Measurements from ENCODE around the gene HOXA7. TPM values are rescaled to one million over a fixed set of nuclear protein-coding genes. Genes with fewer than 3 reads are reported as not detected.

HOXA7 gene
- total RNA-seq, 2 experiments from 2014 or later, result not detected

- POLR2A ChIA-PET, result interaction anchor here (0.5 kb wide), 1 partner anchor 219 kb away, joined by 3 read pairs; no protein-coding TSS in a partner anchor
- intact Hi-C loops (cut with micrococcal nuclease), result loop anchor here (5.0 to 10.0 kb wide), 2 partner anchors 34 to 724 kb away; partner anchors contain the start of gene HOXA9
- CTCF ChIA-PET, result interaction anchor here (1.0 to 2.8 kb wide), 3 partner anchors 9 to 11 kb away, joined by 3 to 8 read pairs (median 8); no protein-coding TSS in a partner anchor
- no peak overlapping the region for H3K27ac Mint-ChIP-seq
- no peaks in the 10 kb centered on the region for H3K9me3 Mint-ChIP-seq
- DNase-seq (no peak), ATAC-seq (no peak)
- H3K36me3 Mint-ChIP-seq (ENCODE audit: low read depth), result no peaks in the 10 kb centered on the region
- H3K4me3 Mint-ChIP-seq, result peak overlapping the region; percentile 67
- H3K4me1 Mint-ChIP-seq (ENCODE audit: low read depth), result peaks cover 37% of the 10 kb centered on the region
- H3K27me3 Mint-ChIP-seq, result peaks cover 82% of the 10 kb centered on the region
- no peak for TF ChIP-seq CTCF (IDR thresholded peaks at IDR 0.05)
Observed at GRCh38 chr7:27200761-27201579, 44.5 kb upstream of the HOXA7 start.

GRCh38 chr7:27199849-27200760 lies 43.6 kb upstream of the HOXA7 start, which contains the start of gene HOXA13:
TSS of gene HOXA13 (minus strand) at chr7:27200091. CDS start at chr7:27200077, 14 bp downstream.
- DNase-seq, result peak; percentile 34
- POLR2A ChIA-PET, result interaction anchor here (1.4 kb wide), 1 partner anchor 15 kb away, joined by 5 read pairs; the partner anchor contains the start of gene HOXA11
- CTCF ChIA-PET, result interaction anchor here (1.0 to 2.8 kb wide), 3 partner anchors 10 to 12 kb away, joined by 3 to 8 read pairs (median 4); no protein-coding TSS in a partner anchor

GRCh38 chr7:27198871-27199801 lies 42.7 kb upstream of the HOXA7 start:
- peaks cover 28% of the 10 kb centered on the region for H3K4me1 Mint-ChIP-seq (ENCODE audit: low read depth)
- peak; percentile 11 for ATAC-seq
- H3K9me3 Mint-ChIP-seq, result no peaks in the 10 kb centered on the region
- intact Hi-C loops (cut with micrococcal nuclease), result loop anchor here (5.0 kb wide), 3 partner anchors 42 to 583 kb away; partner anchors contain the start of gene HOXA7
- TF ChIP-seq CTCF (IDR thresholded peaks at IDR 0.05), result no peak
- H3K27ac Mint-ChIP-seq, result no peak overlapping the region
- H3K27me3 Mint-ChIP-seq, result peaks cover 80% of the 10 kb centered on the region
- no peak for DNase-seq
- peak overlapping the region; percentile 53 for H3K4me3 Mint-ChIP-seq
- H3K36me3 Mint-ChIP-seq (ENCODE audit: low read depth), result no peaks in the 10 kb centered on the region
- ChIA-PET POLR2A (interaction anchor here (1.4 kb wide), 1 partner anchor 14 kb away, joined by 5 read pairs; the partner anchor contains the start of gene HOXA11), CTCF (interaction anchor here (0.9 to 2.8 kb wide), 13 partner anchors 9 to 895 kb away, joined by 3 to 8 read pairs (median 4); partner anchors contain the start of gene EVX1)

More at GRCh38 chr7:27199849-27200760, 43.6 kb upstream of the HOXA7 start, which contains the start of gene HOXA13:
- Mint-ChIP-seq H3K27ac (no peak within 1 kb of the TSS), H3K4me3 (peak within 1 kb of the TSS; percentile 67), H3K9me3 (no peaks in the 10 kb centered on the region), H3K27me3 (peaks cover 80% of the 10 kb centered on the region), H3K4me1 (ENCODE audit: low read depth) (peaks cover 31% of the 10 kb centered on the region), H3K36me3 (ENCODE audit: low read depth) (no peaks in the 10 kb centered on the region)
- intact Hi-C loops (cut with micrococcal nuclease), result loop anchor here (5.0 to 10.0 kb wide), 5 partner anchors 33 to 725 kb away; partner anchors contain the start of genes HOXA7 and HOXA9
- no peak for TF ChIP-seq CTCF (IDR thresholded peaks at IDR 0.05)
- peak; percentile 69 for ATAC-seq

Measured in activated CD8-positive, alpha-beta T cell treated with anti-CD3 and anti-CD28 coated beads for 36 hours (primary cell).